MCF 10A (cell line): ENCODE measurements around the gene BTG4. TPM values are rescaled to one million over a fixed set of nuclear protein-coding genes. Genes with fewer than 3 reads are reported as not detected.

ENCODE experiments used
- BruUV-seq: library from RNA; stranded (reverse); fragments of 400-500 nt; replicated peaks from 2 replicates; lab custom pipeline; 2021; lab: Mats Ljungman, UMichigan
- CTCF ChIA-PET: fragments of 300-600 bp; sonication (Branson Sonifier 250); formaldehyde crosslinking; extraction: SDS; loops from one replicate; lab custom pipeline; 2021; ENCODE audit warnings: antibody characterized with exemption, inconsistent platforms; lab: Yijun Ruan, JAX
- POLR2A ChIA-PET: fragments of 300-600, 350-650 bp; sonication (Branson Sonifier 250); formaldehyde crosslinking; extraction: SDS; loops from one replicate; lab custom pipeline; 2020; ENCODE audit warnings: antibody characterized with exemption, inconsistent platforms; lab: Yijun Ruan, JAX
- DNase-seq: peaks from one replicate; pipeline ENCODE4 v3.0.0-alpha.2; 2018; ENCODE audit not compliant: unreplicated experiment
- H3K27ac Mint-ChIP-seq: one replicate; pipeline ENCODE4 v1.8.0; 2022; ENCODE audit warnings: mild to moderate bottlenecking, low read depth, mixed read lengths; ENCODE audit not compliant: unreplicated experiment
- H3K27me3 Mint-ChIP-seq: one replicate; pipeline ENCODE4 v1.8.0; 2022; ENCODE audit warnings: mixed read lengths; ENCODE audit not compliant: insufficient read depth, unreplicated experiment
- H3K36me3 Mint-ChIP-seq: one replicate; pipeline ENCODE4 v1.8.0; 2022; ENCODE audit warnings: mild to moderate bottlenecking, moderate library complexity, mixed read lengths; ENCODE audit not compliant: insufficient read depth, unreplicated experiment
- H3K4me1 Mint-ChIP-seq: one replicate; pipeline ENCODE4 v1.8.0; 2022; ENCODE audit warnings: mixed read lengths; ENCODE audit not compliant: insufficient read depth, unreplicated experiment
- H3K4me3 Mint-ChIP-seq: one replicate; pipeline ENCODE4 v1.8.0; 2022; ENCODE audit warnings: mild to moderate bottlenecking, moderate library complexity, mixed read lengths; ENCODE audit not compliant: unreplicated experiment
- H3K9me3 Mint-ChIP-seq: one replicate; pipeline ENCODE4 v1.8.0; 2022; ENCODE audit warnings: mixed read lengths; ENCODE audit not compliant: unreplicated experiment
- CTCF ChIP-seq: fragments of 200-600 bp; IDR thresholded peaks from one replicate; pipeline ENCODE4 v1.8.0; 2022; ENCODE audit warnings: antibody characterized with exemption, mild to moderate bottlenecking; ENCODE audit not compliant: unreplicated experiment
- intact Hi-C: fragments of 100-400 bp; cut with micrococcal nuclease; formaldehyde crosslinking; loops from 2 replicates; pipeline ENCODE4 v1.14.1; 2022
- total RNA-seq: library from RNA; stranded (reverse); gene quantifications from 2 replicates; pipeline ENCODE4 v1.2.3, GENCODE V29; 2022

The BTG4 gene
- total RNA-seq, 1 experiment from 2014 or later = not detected

GRCh38 chr11:111537336-111537860 is 25.2 kb upstream of the BTG4 start:
- no TSS peak for BruUV-seq
- no peak overlapping the region for H3K27ac Mint-ChIP-seq
- H3K9me3 Mint-ChIP-seq = peaks cover 6% of the 10 kb centered on the region
- H3K4me3 Mint-ChIP-seq = no peak overlapping the region
- no peak for DNase-seq
- ChIA-PET CTCF (no interaction called here), POLR2A (no interaction called here)
- intact Hi-C loops = no loop called here
- H3K36me3 Mint-ChIP-seq = no peaks in the 10 kb centered on the region
- TF ChIP-seq CTCF = no peak
- H3K27me3 Mint-ChIP-seq = no peaks in the 10 kb centered on the region
- peaks cover 8% of the 10 kb centered on the region for H3K4me1 Mint-ChIP-seq

- no peak for TF ChIP-seq CTCF
- Mint-ChIP-seq H3K9me3 (peaks cover 6% of the 10 kb centered on the region), H3K4me3 (no peak overlapping the region), H3K36me3 (no peaks in the 10 kb centered on the region), H3K4me1 (peaks cover 20% of the 10 kb centered on the region), H3K27ac (no peak overlapping the region), H3K27me3 (no peaks in the 10 kb centered on the region)
- ChIA-PET CTCF (interaction anchor here (1.2 kb wide), 1 partner anchor 41 kb away, joined by 3 read pairs; no protein-coding TSS in a partner anchor), POLR2A (no interaction called here)
- intact Hi-C loops = no loop called here
- no TSS peak for BruUV-seq
- no peak for DNase-seq
Measured at GRCh38 chr11:111535281-111535680, 23.1 kb upstream of the BTG4 start.

GRCh38 chr11:111532365-111532709 is 20.2 kb upstream of the BTG4 start:
- ChIA-PET CTCF (interaction anchor here (0.6 to 1.7 kb wide), 2 partner anchors 32 to 722 kb away, joined by 3 to 7 read pairs; no protein-coding TSS in a partner anchor), POLR2A (interaction anchor here (0.7 to 2.8 kb wide), 5 partner anchors 22 to 78 kb away, joined by 3 to 14 read pairs (median 4); no protein-coding TSS in a partner anchor)
- BruUV-seq = no TSS peak
- no peak for TF ChIP-seq CTCF
- Mint-ChIP-seq H3K9me3 (no peaks in the 10 kb centered on the region), H3K27me3 (no peaks in the 10 kb centered on the region), H3K4me3 (no peak overlapping the region), H3K4me1 (peaks cover 14% of the 10 kb centered on the region), H3K27ac (no peak overlapping the region), H3K36me3 (no peaks in the 10 kb centered on the region)
- DNase-seq = peak; percentile 27
- intact Hi-C loops = no loop called here

- POLR2A ChIA-PET = interaction anchor here (0.6 to 2.8 kb wide), 9 partner anchors 11 to 260 kb away, joined by 3 to 14 read pairs (median 4); no protein-coding TSS in a partner anchor
- Mint-ChIP-seq H3K27me3 (no peaks in the 10 kb centered on the region), H3K4me1 (peaks cover 14% of the 10 kb centered on the region), H3K9me3 (no peaks in the 10 kb centered on the region), H3K4me3 (no peak overlapping the region), H3K27ac (no peak overlapping the region), H3K36me3 (no peaks in the 10 kb centered on the region)
- intact Hi-C loops = no loop called here
- BruUV-seq = no TSS peak
- peak; percentile 86 for DNase-seq
- no peak for TF ChIP-seq CTCF
- CTCF ChIA-PET = interaction anchor here (0.6 to 1.7 kb wide), 4 partner anchors 33 to 721 kb away, joined by 3 to 7 read pairs (median 3); no protein-coding TSS in a partner anchor
Measured at GRCh38 chr11:111531687-111532364, 19.6 kb upstream of the BTG4 start.
